G401 (cell line): ENCODE measurements around the gene AMPD1. TPM values are rescaled to one million over a fixed set of nuclear protein-coding genes. Genes with fewer than 3 reads are reported as not detected.

Experiments
- DNase-seq: peaks from one replicate; pipeline ENCODE4 v3.0.0-alpha.2; 2015; ENCODE audit warnings: low spot score
- in situ Hi-C: cut with HindIII; loops from 2 replicates; pipeline ENCODE4 v1.10.0; 2016; ENCODE audit warnings: low sequenced_read_pairs, mixed read lengths
- total RNA-seq: library from RNA; depleted of rRNA; stranded (reverse); fragments of >200 nt; shearing (Covaris generic); gene quantifications from 2 replicates; pipeline ENCODE4 v1.2.3, GENCODE V29; 2014; rRNA removed

AMPD1 gene
- total RNA-seq, 1 experiment from 2014 or later = not detected

DNA sequence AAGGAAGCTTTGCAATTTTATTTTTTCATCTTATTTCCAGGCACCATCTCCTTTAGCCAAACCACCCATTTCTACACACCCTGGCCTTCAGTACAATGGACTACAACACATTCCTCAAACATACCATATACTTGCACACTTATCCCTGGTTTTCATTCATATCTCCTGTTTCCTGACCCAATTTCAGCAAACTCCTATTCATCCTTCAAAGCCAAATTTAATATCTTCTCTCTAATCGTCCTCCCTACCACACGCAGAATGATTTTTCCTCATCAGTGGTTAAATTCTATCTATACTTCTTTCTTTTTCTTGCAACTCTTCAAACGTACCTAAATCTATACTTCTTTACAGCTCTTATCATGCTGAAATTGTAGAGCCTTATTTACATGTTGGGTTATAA lies 28.4 kb downstream of the AMPD1 start:
- no peak for DNase-seq
- in situ Hi-C loops = no loop called here

DNA sequence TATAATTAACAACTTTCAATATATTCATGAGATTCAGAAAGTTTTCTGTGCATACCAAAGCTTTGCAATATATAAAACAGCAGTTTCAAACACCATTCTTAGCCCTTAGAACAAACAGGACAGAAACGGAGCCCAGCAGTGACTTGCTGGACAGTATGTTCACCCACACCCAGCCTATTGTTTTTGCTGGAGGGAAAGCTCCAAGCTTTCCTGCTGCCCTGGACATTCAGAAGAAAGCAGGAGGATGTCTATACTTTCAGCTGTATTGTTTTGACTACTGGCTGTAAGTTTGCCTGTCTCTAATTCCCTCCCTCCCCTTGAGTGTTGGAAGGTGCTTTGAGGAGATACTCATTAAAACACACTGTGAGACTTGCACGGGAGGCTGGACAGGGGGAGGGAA lies 35.1 kb downstream of the AMPD1 start:
- DNase-seq = no peak
- in situ Hi-C loops = no loop called here

DNA sequence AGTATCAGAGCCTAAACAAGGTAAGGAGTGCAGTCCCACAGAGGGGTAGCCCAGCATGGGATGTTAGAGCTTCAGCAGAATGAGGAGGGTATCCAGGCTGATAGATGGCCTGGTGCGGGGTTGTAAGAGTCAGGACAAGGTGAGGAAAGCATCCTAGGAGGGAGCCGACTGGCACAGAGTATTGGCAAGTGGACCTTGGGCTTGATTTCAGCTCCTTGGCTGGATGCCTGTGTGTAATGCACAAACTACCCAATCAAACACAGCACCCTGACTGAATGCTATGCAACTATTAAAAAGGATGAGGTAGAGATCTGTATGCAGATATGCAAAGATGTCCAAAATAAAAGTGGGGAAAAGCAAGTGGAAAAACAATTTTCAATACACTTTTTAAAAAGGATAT lies 43.5 kb downstream of the AMPD1 start:
- in situ Hi-C loops = no loop called here
- DNase-seq = no peak

DNA sequence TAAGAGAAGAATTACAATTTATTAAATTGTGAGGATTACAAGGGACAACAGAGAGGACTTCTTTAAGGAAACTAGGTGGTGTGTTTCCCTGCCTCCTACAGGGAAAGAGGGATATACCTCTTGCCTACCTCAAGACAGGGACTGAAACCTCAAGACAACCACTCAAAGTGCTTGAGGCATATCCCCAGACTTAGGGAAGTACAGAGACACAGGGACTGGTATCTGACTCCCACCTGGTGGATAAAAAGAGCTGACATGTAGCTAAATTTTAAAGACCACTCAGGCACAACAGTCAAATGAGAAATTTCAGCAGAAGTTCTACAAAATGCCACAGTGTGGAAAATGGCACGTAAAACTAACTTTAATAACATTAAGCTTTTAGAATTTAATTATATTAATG lies 46.8 kb downstream of the AMPD1 start:
- no peak for DNase-seq
- in situ Hi-C loops = no loop called here

DNA sequence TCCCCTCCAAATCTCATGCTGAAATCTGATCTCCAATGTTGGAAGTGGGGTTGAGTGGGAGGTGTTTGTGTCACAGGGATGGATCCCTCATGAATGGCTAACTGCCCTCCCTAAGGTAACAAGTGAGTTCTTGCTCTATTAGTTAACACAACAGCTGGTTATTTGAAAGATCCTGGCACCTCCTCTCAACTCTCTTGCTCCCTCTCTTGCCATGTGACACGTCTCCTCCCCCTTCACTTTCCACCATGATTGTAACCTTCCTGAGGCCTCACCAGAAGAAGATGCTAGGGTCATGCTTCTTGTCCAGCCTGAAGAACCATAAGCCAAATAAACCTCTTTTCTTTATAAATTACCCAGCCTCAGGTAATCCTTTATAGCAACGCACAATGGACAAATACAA lies 54.0 kb downstream of the AMPD1 start:
- in situ Hi-C loops = no loop called here
- DNase-seq = no peak

DNA sequence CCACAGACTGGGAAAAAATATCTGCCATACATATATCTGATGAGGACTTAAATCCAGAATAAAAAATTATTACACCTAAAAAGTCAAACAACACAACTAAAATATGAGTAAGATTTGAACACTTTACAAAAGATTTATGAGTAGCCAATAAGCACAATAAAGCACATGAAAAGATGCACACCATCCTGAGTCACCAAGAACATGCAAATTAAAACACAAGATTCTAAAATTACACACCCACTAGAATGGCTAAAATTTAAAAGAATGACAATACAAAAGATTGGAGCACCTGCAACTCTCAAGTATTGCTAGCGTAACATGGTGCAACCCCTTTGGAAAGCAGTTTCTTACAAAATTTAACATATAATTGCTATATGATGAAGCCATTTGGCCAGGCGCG lies 56.4 kb downstream of the AMPD1 start:
- in situ Hi-C loops = no loop called here
- DNase-seq = no peak

DNA sequence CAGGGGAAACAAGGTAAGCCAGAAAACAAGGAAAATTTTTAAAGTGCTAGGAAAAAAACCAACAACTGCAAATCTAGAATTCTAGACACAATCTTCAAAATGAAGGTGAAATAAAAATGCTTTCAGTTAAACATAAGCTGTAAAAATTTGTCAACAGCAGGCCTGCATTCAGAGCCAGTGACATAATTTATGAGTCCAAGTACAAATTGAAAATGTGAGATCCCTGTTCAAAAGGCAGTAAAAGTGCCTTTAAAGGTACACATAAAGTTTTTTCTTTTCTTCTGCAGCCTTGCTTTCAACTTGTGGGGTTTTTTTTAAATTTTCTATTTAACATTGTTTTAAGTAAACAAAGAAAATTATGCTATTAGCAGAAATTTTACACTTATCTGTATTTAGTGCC lies 62.9 kb downstream of the AMPD1 start:
- no peak for DNase-seq
- in situ Hi-C loops = no loop called here

DNA sequence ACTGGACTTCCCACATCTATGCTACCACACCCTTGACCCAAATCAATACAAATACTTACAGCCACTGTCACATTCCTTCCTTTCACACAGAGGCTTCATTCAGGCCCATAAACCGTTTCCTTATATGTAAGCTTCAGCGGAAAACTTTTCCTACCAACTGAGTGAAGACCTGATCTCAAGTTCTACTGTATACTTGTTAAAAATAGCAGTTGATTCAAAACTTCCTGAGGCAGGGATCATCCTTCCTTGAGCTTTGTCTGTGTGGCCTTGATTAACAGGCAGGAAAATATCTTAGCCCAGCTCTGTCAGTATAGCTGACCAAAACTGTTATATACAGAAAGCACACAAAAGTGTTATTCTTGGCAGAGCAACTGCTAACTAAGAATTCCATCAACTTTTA lies 68.2 kb downstream of the AMPD1 start:
- DNase-seq = no peak
- in situ Hi-C loops = no loop called here

DNA sequence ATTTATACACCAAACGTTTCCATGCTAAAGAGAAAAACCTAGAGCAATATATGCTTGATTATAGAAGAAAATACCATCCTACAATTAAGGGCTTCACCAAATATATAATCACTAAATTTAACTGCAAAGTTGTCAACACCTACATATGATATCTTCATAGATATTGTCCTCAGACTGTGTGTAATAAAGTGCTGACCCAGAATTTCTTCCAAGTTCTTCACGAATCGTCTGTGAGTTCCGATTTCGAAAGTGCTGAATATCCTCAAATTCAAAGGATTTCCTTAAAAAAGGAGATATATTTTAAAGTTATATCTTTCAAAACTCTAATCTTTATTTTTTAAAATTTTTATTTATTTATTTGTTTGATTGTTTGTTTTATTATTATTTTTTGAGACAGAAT lies 72.0 kb downstream of the AMPD1 start:
- in situ Hi-C loops = no loop called here
- DNase-seq = no peak

Other genes with a start within 250 kb of the AMPD1 start
- gene TRIM33, start 184.3 kb downstream of the AMPD1 start, total RNA-seq = 16.5 and 21.1 TPM in 2 replicates
- 43.4 and 48.5 TPM in 2 replicates for gene BCAS2, start 113.9 kb downstream of the AMPD1 start, total RNA-seq
- gene DENND2C, start 25.5 kb downstream of the AMPD1 start, total RNA-seq = 0.49 and 5.0 TPM in 2 replicates
- 61.4 and 91.2 TPM in 2 replicates for gene NRAS, start 21.2 kb upstream of the AMPD1 start, total RNA-seq
- 170 and 190 TPM in 2 replicates for gene CSDE1, start 62.4 kb upstream of the AMPD1 start, total RNA-seq
- 77.7 and 79.4 TPM in 2 replicates for gene SIKE1, start 85.1 kb upstream of the AMPD1 start, total RNA-seq
- not detected in 2 replicates for gene SYCP1, start 159.3 kb upstream of the AMPD1 start, total RNA-seq